HG02885 (cell line): ENCODE results near the gene DNLZ.
"Not testable (repeated sequence)": the region's sequence is repeated elsewhere in the genome, so short reads cannot be mapped to it uniquely, and the experiment has no call there.

ENCODE experiments used
- ATAC-seq: cut with Tn5 transposase; IDR thresholded peaks from one replicate; pipeline ENCODE4 v1.9.1; 2021; ENCODE audit warnings: mild to moderate bottlenecking; ENCODE audit not compliant: unreplicated experiment, poor library complexity

DNLZ gene

GRCh38 chr9:136363949-136364748 lies 605 bp upstream of the DNLZ start:
- no peak for ATAC-seq

GRCh38 chr9:136362450-136362784 lies 1.1 kb downstream of the DNLZ start:
- no peak for ATAC-seq

- ATAC-seq, result no peak
Measured at GRCh38 chr9:136361754-136362449, 1.6 kb downstream of the DNLZ start.

GRCh38 chr9:136361047-136361753 lies 2.3 kb downstream of the DNLZ start:
- ATAC-seq, result no peak

- ATAC-seq, result no peak
Measured at GRCh38 chr9:136359774-136360718, 3.5 kb downstream of the DNLZ start.

- no peak for ATAC-seq
Measured at GRCh38 chr9:136358888-136359287, 4.7 kb downstream of the DNLZ start.

GRCh38 chr9:136358016-136358415 lies 5.5 kb downstream of the DNLZ start:
- no peak for ATAC-seq

GRCh38 chr9:136357202-136357725 lies 6.3 kb downstream of the DNLZ start:
- no peak for ATAC-seq

- ATAC-seq, result no peak
Measured at GRCh38 chr9:136355616-136356557, 7.7 kb downstream of the DNLZ start.

- no peak for ATAC-seq
Measured at GRCh38 chr9:136354592-136355085, 8.9 kb downstream of the DNLZ start.

GRCh38 chr9:136353757-136354488 lies 9.6 kb downstream of the DNLZ start:
- no peak for ATAC-seq

- ATAC-seq, result no peak
Measured at GRCh38 chr9:136353088-136353487, 10.5 kb downstream of the DNLZ start.

- no peak for ATAC-seq
Measured at GRCh38 chr9:136352682-136353081, 10.9 kb downstream of the DNLZ start.

GRCh38 chr9:136351868-136352267 lies 11.7 kb downstream of the DNLZ start:
- ATAC-seq, result not testable (repeated sequence)

- ATAC-seq, result no peak
Measured at GRCh38 chr9:136351252-136351800, 12.2 kb downstream of the DNLZ start.

GRCh38 chr9:136349546-136349945 lies 14.0 kb downstream of the DNLZ start:
- no peak for ATAC-seq

- ATAC-seq, result no peak
Measured at GRCh38 chr9:136348691-136349090, 14.9 kb downstream of the DNLZ start.
